RKO (cell line): ENCODE results near the gene SCMH1.
"Not testable (repeated sequence)": the region's sequence is repeated elsewhere in the genome, so short reads cannot be mapped to it uniquely, and the experiment has no call there.

Experiments used
- DNase-seq: peaks from one replicate; pipeline ENCODE4 v3.0.0-alpha.2; 2016; ENCODE audit warnings: low spot score

The SCMH1 gene

DNA sequence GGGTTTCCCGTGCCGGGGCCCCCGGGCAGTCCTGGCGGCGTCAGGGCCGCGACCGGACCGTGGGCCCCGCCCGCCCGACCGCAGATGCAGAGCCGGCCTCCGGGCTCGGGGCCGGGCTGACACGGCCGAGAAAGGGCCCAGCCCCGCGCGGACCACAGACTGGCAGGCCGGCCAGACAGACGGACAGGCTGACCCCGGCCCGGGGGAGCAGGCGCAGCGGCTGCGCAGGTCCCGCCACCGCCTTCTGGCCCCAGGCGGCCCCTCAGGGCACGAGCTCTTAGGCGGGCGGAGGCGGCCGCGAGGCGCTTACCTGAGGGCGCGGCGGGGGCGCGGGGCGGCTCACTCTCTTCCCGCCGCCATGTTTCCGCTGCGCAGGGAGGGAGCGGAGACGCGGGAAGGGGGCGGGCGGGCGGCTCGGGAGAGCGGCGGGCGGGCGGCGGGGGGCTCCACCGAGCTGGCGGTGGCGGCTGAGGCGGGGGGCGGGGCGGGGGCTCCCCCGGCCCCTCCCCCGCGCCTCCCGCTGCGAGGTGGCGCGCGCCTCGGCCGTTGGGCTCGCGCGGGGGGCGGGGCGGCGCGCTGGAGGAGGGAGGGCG lies at the start of gene SCMH1:
Gene SCMH1, minus strand, starts transcription at position 558 of the 593 bp plus-strand sequence. CDS start 56,173 bp downstream, outside the sequence.
- DNase-seq = peak; percentile 50

DNA sequence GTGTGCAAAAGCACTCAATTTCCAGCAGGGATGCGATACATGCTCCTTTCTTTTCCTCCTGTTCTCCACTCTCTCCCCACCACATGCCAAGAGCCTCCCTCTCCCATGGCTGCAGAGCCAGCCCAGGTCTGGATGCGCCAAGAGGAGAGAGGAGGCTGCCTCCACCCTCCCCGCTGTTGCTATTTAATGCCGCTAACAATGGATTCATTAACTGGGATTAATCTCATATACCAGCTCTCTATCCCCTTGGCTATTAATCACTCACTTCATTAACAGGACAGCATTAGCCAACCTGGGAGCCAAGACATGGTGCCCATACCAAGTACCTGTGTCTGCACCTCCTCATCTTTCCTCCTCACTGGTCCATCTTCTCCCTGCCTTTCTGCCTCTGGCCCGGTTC lies 49.1 kb upstream of the SCMH1 start:
- DNase-seq = no peak

DNA sequence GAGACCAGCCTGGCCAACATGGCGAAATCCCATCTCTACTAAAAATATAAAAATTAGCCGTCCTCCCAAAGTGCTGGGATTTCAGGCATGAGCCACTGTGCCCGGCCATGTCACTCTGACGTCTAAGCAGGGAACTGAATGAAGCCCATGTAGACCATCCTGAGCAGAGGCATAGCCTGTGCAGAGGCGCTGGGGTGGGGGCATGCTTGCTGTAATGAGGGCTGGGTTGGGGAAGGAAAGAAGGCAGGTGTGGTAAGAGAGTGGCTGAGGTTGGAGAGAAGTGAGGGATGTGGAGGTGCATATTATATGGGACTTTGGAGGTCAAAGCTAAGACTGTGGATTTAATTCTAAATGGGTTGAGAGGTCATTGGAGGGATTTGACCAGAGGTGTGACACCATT lies 47.1 kb upstream of the SCMH1 start:
- DNase-seq = no peak

DNA sequence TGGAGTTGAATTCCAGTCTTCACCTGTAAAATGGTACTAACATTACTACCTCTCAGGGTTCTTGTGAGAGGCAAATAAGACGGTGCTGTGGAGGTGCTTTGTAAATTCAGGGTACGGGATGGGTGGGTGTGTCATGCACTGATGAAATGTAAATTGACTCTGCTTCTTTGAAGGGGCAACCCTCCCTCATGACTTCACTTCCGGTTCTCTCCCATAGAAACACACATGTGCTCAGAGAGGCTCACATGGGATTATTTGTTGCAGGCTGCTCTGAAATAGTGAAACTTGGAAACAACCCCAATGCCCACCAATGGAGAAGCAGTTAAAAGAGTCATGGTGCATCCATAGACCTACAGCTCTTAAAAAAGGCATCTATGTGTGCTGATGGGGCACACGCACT lies 44.9 kb upstream of the SCMH1 start:
- DNase-seq = no peak

DNA sequence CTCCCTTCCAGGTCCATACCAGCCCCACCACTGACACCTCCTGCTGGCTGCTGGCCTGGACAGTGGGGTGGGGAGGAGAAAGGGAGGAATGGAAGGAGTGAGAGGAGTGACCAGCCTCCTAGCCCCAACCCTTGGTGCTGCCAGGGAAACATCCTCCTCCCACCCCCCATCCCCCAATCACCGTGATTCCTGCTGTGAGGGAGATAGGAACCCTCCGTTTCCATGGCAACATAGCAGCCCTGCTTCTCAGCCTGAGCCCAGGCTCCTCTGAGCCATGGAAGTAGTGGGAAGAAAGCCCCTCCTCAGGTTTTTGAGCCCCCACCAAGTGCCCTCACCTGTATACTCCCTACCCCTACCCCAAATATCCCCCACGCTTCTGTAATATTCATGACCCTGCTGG lies 44.4 kb upstream of the SCMH1 start:
- no peak for DNase-seq

DNA sequence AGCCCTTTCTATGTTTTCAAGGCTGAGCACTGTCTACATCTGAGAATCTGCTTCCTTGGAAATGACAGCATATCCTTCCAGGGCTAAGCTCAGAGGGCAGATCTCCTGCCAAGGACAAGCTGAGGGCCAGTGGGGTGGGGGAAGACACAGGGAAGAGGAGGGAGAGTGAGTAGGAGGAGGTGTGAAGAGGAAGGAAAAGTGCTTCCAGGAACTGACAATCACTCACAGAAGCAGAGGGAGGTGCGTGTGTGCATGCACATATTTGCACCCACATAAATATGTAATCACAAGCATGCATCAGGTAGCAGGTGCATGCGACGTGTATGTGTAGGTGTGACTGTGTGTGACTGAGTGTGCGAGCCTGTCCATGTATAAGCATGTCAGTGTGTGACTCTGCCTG lies 43.7 kb upstream of the SCMH1 start:
- DNase-seq = no peak

DNA sequence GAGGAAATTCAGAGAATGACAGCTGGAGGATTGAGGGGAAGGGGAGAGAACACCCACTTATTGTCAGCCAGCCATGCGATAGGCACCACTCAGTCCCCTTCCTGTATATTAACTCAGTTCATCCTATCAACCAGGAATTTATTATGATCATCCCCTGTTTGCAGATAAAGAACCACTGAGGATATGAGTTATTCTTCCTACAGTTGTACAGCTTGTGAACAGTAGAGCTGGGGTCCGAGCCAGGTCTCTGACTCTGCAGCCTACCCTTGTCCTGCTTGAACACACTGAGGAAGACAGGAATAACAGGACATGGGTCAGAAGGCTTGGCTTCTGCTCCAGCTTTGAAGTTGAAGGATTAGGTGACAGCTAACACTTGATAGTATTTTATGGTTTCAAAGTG lies 42.0 kb upstream of the SCMH1 start:
- DNase-seq = no peak

DNA sequence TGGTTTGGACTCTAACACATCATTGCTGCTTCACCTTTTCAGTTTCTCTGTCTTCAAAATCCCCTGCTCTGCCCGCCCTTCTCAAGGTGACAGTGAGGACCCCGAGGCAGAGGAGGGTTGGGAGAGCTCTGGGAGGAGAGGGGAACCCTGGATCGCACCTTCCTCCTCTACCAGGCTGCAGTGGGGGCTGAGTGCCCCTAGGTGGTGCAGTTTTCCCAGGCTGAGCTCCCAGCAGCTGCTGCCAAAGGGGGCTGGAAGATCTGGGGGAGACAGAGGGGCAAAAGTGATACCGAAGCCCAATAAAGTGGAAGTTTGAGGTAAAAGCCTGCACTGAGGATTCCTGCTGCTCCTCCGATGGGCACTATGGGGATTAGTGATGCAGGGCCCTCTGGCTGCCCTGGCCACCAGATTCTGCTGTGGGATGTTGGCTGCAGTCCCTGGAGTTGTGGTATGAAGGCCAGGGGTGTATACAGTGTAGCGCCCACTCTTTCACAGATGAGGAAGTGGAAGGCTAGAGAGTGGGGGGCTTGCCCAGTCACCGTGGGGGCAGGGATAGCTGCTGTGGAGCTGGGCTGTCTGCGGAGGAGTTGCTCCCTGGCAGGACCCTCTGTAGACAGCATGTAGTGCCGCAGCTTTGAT lies 40.7 kb upstream of the SCMH1 start:
- no peak for DNase-seq

DNA sequence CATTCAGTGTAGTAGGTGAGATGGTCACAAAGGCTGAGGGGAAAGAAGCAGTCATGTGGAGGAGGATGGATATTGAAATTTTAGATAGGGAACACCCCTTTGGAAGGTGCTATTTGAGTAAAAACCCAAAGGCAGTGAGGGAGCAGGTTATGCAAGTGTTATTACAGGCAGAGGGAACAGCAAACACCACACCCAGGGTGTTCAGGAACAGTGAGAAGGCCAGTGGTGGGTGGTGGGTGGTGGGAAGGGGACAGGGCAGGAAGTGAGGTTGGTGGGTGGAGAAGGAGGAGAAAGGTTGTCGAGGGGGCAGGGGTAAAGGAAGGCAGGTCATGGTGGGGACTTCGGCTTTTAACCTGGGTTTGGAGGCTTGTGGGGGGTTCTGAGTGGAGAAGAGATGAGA lies 39.2 kb upstream of the SCMH1 start:
- DNase-seq = no peak

DNA sequence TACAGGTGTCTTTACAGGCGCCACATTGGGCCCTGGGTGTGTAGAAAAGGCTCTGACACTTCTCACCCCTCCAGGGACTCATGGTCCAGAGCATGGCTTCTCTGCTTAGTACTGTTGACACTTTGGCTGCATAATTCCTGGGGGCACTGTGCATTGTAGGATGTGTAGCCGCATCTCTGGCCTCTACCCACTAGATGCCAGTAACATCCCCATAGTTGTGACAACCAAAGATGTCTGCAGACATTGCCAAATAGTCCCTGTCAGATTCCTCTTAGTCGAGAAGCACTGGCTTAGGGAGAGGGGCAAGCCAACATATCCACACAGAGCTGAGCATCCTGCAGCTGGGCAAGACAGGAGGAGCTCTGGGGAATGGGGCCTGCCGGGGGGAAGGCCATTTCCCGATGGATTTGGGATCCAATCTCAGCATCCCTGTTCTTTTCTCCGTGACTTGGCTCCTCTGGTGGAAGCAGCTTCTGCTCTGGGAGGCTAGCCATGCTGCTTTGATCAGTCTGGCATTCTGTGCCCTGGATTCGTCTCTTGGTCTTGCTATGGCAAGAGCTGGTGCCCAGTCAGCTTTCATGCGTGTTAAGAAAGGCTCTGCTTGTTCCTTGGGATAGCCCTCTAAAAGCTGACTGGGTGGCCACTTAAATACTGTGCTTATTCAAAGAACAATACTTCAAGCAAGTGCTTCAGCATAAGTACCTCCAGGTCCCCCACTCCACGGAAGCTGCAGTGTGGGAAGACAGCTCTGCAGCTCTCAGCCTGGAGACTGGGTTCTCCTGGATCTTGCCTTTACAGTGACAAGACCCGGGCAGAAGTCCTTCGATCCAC lies 38.3 kb upstream of the SCMH1 start:
- DNase-seq = no peak

DNA sequence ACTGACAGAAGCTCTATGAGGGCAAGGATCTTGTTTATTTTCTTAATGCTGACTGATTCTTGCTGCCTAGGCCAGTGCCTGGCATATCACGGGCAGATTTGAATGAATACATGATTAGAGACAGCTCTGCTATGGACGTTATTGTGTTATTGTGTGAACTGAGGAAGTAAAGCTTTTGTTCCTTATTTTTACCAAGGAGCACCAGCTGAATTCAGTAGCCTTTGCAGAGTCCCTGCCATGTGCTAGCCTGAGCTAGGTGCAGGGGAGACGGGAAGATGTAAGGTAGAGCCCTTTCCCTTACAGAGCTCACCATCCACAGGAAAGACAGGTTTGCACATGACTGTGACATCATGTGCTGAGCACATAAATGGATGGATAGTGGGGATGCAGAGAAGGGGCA lies 36.0 kb upstream of the SCMH1 start:
- DNase-seq = no peak

DNA sequence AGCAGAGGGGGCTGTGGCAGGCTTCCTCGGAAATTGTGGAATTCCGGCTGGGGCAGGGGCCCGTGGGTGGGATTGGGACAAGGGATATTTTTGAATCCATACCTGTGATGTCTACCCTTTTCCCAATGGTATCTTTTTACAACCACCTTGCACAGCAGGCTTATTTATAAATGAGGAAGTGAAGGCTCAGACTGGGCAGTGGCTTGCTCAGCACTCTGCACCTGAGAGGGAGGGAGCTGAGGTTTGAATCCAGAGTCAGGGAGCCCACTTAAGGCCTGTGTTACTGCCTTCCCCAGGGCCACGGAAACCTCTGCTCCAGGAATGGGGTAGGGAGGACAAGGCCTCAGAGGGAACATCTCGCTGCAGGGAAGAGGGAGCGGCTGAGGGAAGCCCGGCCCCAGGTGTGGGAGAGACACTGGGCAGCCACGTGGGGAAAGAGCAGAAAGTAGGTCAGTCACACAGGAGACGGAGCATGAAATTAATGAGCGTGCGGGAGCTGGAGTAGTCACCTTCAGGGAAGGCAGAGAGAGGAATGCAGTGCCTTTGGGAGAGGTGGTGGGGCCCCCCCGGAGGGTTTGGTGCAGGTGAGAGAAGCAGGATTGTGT lies 35.4 kb upstream of the SCMH1 start:
- DNase-seq = no peak

DNA sequence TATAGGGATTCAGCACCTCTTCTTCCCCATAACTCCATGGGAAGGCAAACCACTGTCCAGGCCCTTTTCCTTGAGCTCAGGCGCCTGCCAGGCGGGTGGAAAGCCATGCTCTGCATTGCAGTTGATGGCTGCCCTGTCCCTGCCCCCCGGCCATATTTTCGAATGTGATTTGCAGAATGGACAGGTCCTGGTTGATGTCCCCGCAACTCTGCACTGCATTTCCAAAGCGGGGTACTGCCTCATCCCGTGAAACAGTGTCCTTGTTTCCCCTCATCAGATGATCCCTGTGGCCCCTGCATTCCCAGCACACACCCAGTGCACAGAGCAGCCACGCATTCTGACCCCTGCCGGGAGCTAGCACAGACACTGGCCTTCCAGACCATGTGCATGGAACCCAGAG lies 33.7 kb upstream of the SCMH1 start:
- DNase-seq = no peak

DNA sequence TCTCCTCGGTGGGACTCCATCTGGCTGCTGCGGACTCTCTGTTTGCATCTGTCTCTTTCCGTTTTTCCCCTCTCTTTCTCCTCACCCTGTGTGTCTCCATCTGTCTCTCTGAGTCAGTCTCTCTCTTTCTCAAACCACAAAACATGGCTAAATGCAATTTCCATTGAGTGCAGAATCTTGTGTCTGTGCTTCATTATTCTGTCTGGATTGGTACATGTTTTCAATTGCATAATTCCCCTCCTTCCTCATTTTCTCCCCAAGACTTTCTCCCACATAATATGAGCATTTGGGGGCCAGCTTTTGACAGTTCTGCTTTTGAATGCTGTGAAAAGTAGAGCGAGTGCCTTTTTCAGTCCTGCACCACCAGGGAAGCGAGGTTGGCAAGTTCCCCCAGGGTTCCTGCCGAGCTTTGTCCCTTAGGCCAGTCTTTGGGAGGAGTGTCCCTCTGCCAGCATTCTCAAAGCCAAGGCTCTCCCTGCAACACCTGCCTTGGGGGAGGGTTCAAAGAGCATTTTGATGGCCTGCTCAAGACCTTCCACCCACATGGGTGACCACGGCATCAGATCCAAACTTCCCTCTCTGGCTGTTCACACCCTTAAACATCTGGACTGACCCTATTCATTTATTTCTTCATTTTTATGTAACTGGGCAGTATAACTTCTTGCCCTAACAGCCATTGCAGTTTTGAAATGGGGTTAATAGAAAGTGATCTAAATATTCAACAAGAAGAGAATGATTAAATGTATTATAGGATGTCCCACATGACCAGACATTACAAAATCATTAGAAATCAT lies 32.8 kb upstream of the SCMH1 start:
- DNase-seq = no peak

DNA sequence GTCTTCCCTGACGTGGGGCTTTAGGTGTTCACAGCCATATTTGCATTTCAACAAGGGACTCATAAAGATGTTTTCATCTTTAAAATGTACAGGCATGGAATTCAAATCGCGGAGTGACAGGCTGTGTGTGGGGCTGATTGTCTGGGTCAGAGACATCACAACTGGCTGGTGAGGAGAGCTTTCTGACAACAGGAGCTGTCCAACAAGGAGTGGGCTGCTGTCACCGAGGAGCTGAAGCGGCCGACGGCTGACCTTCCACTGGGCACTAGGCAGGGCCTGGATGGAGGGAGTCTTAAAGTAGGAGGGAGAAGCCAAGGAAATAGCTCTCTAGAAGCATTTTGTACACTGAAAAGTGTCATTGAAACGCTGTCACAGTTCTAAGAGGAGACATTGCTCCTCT lies 30.5 kb upstream of the SCMH1 start:
- no peak for DNase-seq

DNA sequence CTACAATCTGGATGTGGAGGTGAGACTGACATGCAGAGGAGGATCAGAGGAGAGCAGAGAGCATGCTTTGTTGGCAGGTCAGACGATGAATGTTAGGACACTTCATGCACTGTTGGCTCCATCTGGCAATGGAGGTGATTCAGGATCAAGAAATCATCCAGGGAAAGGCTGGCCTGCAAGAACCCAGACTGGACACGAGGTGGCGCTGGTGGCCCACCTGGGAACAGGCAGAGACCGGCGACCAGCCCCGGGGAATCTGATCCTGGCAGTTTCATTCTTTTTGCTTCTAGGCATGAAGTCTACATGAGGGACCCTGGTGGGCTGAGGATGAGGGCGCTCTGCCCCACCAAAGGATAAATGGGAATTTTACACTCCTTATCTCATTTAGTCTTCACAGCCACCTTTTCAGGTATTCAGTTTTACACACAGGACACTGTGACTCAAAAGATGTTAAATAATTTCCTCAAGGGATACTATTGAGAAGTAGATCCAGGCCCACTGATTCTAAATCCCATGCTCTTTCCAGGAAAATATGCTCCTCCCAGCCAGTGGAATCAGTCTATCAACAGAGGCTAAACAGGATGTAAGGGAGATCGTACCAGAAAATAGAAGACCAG lies 26.2 kb upstream of the SCMH1 start:
- peak; percentile 83 for DNase-seq

DNA sequence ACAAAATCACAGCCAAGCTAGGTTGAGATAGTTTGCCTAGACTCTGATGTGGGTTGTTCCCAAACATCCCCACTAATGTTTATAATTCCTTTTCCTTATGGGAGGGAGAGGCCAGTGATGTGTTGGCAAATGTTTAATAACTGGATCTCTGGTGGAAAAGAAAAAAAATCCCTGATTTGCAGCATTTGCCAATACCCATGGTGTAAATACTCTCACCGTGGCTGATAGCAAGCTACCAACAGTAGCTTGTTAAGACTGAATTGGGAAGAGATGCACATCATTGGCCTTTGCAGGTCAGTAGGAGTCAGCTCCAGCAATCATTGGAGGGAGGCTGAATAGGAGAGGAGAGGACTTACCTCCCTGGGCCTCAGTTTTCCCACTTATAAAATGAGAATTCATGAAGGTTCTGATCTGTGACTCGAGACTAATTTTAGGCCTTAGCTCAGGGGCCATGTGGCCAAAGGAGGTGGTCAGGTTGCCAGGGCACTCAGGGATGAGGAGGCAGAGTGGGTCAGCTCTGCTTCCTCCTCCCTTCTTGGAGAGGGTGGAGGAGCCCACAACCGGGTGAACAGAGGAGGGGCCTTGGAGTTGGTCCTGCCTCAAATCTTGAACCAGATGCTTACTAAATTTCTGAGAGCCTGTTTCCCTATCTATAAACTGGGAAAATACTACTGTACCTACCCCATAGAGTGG lies 20.0 kb upstream of the SCMH1 start:
- no peak for DNase-seq

DNA sequence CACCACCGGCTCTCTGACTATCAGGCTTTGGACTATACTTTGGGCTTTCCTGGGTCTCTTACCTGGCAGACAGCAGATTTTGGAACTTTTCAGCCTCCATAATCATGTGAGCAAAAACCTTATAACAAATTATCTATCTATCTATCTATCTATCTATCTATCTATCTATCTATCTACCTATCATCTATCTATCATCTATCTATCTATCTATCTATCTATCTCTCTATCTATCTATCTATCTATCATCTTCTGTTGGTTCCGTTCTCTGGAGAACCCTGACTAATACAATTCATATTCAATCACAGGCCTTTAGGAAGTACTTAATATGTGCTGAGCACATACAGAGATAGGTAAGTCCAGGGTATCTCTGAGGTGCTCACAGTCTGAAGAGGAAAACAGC lies 18.7 kb upstream of the SCMH1 start:
- no peak for DNase-seq

DNA sequence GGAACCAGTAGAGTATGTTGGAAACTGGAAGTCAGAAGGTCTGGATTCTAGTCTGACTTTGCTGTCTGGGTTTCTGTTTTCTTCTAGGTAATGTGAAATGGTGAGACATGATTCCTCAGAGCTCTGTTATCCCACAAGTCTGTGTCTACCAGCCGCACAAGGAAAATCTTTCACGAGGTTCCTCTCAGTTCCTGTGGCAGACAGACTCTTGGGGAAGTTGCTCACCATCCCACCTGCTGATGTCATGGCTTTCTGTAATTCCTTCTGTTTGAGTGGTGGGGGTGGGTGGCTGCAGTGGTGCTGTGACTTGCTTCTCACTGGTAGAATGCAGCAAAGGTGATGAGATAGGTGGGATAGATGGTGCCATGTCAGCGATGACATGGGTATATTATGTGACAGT lies 17.1 kb upstream of the SCMH1 start:
- DNase-seq = no peak

DNA sequence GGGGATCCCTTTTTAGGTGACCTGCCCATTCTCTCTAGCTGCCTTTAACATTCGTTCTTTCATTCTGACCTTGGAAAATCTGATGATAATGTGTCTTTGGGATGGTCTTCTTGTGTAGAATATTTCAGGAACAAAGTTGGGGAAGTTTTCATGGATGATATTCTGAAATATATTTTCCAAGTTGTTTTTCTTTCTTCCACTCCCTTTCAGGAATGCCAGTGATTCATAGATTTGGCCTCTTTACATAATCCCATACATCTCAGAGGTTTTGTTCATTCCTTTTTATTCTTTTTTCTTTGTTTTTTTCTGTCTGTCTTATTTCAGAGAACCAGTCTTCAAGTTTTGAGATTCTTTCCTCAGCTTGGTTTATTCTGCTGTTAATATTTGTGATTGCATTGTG lies 13.9 kb upstream of the SCMH1 start:
- DNase-seq = no peak

DNA sequence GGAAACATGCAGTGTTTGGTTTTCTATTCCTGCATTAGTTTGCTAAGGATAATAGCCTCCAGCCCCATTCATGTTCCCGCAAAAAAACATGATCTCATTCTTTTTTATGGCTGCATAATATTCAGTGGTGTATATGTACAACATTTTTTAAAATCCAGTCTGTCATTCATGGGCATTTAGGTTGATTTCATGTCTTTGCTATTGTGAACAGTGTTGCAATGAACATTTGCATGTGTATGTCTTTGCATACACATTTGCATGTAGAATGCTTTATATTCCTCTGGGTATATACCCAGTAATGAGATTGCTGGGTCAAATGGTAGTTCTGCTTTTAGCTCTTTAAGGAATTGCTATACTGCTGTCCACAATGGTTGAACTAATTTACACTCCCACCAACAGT lies 9.0 kb upstream of the SCMH1 start:
- not testable (repeated sequence) for DNase-seq
